ENCODE results near the gene DPF3. TPM values are rescaled to one million over a fixed set of nuclear protein-coding genes. Genes with fewer than 3 reads are reported as not detected.

The DPF3 gene
- total and polyA plus RNA-seq, 2 of the 13 experiments (the other 11 are each of a cell fraction or from before 2014, with no cell fraction given): 0.09 to 0.60 TPM

DNA sequence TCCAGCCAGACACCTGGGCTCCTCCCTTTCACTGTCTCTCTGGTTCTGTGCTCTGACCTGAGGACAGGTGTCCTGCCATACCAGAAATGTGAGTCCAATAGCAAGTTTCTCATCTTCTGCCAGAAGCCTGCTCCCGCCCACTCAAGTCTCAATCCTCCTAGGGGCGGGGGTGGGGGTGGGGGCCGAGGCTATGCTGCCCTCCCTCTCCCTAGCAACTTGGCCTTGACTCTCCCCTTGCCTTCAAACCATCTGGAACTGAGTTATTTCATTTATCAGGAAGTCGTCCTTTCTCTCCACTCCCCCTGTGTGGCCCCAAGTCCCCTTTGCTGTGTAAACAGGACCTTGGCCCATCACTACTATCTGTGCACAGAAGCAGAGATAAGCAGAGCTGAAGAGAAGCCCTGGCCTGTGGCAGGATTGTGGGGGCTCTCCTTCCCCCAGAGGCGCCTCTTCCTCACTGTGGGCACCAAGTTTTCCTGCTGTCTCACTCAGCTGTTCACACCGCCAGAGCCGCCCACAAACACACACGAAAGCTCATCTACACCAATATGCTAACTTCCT is 117.1 kb downstream of the DPF3 start (continued):
- TF ChIP-seq, protein P1, sequence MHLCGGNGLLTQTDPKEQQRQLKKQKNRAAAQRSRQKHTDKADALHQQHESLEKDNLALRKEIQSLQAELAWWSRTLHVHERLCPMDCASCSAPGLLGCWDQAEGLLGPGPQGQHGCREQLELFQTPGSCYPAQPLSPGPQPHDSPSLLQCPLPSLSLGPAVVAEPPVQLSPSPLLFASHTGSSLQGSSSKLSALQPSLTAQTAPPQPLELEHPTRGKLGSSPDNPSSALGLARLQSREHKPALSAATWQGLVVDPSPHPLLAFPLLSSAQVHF (CRISPR knock-in tag; IDR thresholded peaks at IDR 0.05): no peak
- TF ChIP-seq REXO4 (CRISPR knock-in tag; IDR thresholded peaks at IDR 0.05; ENCODE audit: borderline replicate concordance): no peak
- TF ChIP-seq, protein P2, sequence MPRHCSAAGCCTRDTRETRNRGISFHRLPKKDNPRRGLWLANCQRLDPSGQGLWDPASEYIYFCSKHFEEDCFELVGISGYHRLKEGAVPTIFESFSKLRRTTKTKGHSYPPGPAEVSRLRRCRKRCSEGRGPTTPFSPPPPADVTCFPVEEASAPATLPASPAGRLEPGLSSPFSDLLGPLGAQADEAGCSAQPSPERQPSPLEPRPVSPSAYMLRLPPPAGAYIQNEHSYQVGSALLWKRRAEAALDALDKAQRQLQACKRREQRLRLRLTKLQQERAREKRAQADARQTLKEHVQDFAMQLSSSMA (CRISPR knock-in tag; IDR thresholded peaks at IDR 0.05): no peak
- TF ChIP-seq CHCHD3 (CRISPR knock-in tag; IDR thresholded peaks at IDR 0.05): no peak
- TF ChIP-seq ZNF547 (CRISPR knock-in tag; IDR thresholded peaks at IDR 0.05): peak; percentile 41; the same call in 1 of the 2 replicates
- TF ChIP-seq PRPF4 (IDR thresholded peaks at IDR 0.05; ENCODE audit: low read depth, low read length, poor library complexity, severe bottlenecking): no peak
- TF ChIP-seq DR1 (CRISPR knock-in tag; IDR thresholded peaks at IDR 0.05): no peak
- TF ChIP-seq GFI1 (CRISPR knock-in tag; IDR thresholded peaks at IDR 0.05; ENCODE audit: borderline replicate concordance): peak; percentile 64
- no peak for TF ChIP-seq EHMT2 (IDR thresholded peaks at IDR 0.05; ENCODE audit: borderline replicate concordance, low read depth, low read length)
- peak; percentile 96 for TF ChIP-seq GATAD2A (CRISPR knock-in tag; IDR thresholded peaks at IDR 0.05)
- no peak for TF ChIP-seq SCMH1 (CRISPR knock-in tag; IDR thresholded peaks at IDR 0.05; ENCODE audit: borderline replicate concordance)
- TF ChIP-seq HMG20A (CRISPR knock-in tag; IDR thresholded peaks at IDR 0.05; ENCODE audit: borderline replicate concordance): peak; percentile 87; the same call in 1 of the 2 replicates
- 0 out of 2 replicates have a peak, but pooled peaks have one; percentile 33 for TF ChIP-seq STAG1 (CRISPR knock-in tag; IDR thresholded peaks at IDR 0.05)
- TF ChIP-seq KDM5B (CRISPR knock-in tag; IDR thresholded peaks at IDR 0.05; ENCODE audit: borderline replicate concordance): no peak
- TF ChIP-seq ASH2L (IDR thresholded peaks at IDR 0.05; ENCODE audit: insufficient read length, low read depth, low read length): peak; percentile 93
- TF ChIP-seq, protein P3, sequence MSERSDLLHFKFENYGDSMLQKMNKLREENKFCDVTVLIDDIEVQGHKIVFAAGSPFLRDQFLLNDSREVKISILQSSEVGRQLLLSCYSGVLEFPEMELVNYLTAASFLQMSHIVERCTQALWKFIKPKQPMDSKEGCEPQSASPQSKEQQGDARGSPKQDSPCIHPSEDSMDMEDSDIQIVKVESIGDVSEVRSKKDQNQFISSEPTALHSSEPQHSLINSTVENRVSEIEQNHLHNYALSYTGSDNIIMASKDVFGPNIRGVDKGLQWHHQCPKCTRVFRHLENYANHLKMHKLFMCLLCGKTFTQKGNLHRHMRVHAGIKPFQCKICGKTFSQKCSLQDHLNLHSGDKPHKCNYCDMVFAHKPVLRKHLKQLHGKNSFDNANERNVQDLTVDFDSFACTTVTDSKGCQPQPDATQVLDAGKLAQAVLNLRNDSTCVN (CRISPR knock-in tag; IDR thresholded peaks at IDR 0.05; ENCODE audit: borderline replicate concordance): peak; percentile 76; the same call in 1 of the 2 replicates
- TF ChIP-seq MED8 (CRISPR knock-in tag; IDR thresholded peaks at IDR 0.05; ENCODE audit: insufficient replicate concordance): peak; percentile 33
- TF ChIP-seq ZNF768 (CRISPR knock-in tag; IDR thresholded peaks at IDR 0.05): no peak
- TF ChIP-seq, protein P4, sequence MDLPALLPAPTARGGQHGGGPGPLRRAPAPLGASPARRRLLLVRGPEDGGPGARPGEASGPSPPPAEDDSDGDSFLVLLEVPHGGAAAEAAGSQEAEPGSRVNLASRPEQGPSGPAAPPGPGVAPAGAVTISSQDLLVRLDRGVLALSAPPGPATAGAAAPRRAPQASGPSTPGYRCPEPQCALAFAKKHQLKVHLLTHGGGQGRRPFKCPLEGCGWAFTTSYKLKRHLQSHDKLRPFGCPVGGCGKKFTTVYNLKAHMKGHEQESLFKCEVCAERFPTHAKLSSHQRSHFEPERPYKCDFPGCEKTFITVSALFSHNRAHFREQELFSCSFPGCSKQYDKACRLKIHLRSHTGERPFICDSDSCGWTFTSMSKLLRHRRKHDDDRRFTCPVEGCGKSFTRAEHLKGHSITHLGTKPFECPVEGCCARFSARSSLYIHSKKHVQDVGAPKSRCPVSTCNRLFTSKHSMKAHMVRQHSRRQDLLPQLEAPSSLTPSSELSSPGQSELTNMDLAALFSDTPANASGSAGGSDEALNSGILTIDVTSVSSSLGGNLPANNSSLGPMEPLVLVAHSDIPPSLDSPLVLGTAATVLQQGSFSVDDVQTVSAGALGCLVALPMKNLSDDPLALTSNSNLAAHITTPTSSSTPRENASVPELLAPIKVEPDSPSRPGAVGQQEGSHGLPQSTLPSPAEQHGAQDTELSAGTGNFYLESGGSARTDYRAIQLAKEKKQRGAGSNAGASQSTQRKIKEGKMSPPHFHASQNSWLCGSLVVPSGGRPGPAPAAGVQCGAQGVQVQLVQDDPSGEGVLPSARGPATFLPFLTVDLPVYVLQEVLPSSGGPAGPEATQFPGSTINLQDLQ (CRISPR knock-in tag; IDR thresholded peaks at IDR 0.05): no peak
- TF ChIP-seq ZBTB3 (CRISPR knock-in tag; IDR thresholded peaks at IDR 0.05; ENCODE audit: borderline replicate concordance, low read depth): 0 out of 2 replicates have a peak, but pooled peaks have one; percentile 75
- TF ChIP-seq ZNF343 (CRISPR knock-in tag; IDR thresholded peaks at IDR 0.05): 0 out of 2 replicates have a peak, but pooled peaks have one; percentile 40
- no peak for TF ChIP-seq SIN3A (IDR thresholded peaks at IDR 0.05; ENCODE audit: borderline replicate concordance, low read depth, low read length)
- TF ChIP-seq NAIF1 (CRISPR knock-in tag; IDR thresholded peaks at IDR 0.05; ENCODE audit: borderline replicate concordance): no peak
- TF ChIP-seq POLR2A (IDR thresholded peaks at IDR 0.05; ENCODE audit: insufficient read depth in 1 of 2, low read depth in 2 of 2, low read length in 2 of 2): peak in 1 of 2 experiments; percentile 43; a peak in 1 of 4 replicates
- no peak for TF ChIP-seq SNAI1 (CRISPR knock-in tag; IDR thresholded peaks at IDR 0.05; ENCODE audit: borderline replicate concordance)
- 0 out of 2 replicates have a peak, but pooled peaks have one; percentile 46 for TF ChIP-seq TP53 (CRISPR knock-in tag; conservative IDR thresholded peaks at IDR 0.05)
